ENCODE data around the gene MSH2.
A peak's percentile ranks its signal among the peaks of the same experiment; 100 is the strongest.

Gene MSH2

DNA sequence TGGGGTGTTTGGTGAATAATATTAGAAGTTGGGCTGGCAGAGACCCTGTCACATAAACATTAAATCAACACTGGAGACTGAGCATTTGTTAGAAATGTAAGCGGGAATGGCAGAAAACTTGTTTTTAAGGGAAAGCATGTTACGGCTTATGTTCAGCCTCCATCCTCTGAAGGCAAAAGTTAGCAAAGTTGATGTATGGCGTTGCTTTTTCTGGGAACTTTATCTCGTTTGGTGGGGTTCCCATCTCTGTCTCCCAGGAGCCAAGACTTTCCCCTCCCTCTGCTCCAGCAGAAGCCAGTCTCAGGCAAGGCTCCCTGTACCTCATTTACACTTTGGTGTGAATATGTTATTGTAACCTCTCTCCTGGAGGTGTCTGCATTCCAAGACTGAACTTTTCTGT lies 105.1 kb downstream of the MSH2 start:
- no peak for DNase-seq (ENCODE audit: low read depth, low spot score)

DNA sequence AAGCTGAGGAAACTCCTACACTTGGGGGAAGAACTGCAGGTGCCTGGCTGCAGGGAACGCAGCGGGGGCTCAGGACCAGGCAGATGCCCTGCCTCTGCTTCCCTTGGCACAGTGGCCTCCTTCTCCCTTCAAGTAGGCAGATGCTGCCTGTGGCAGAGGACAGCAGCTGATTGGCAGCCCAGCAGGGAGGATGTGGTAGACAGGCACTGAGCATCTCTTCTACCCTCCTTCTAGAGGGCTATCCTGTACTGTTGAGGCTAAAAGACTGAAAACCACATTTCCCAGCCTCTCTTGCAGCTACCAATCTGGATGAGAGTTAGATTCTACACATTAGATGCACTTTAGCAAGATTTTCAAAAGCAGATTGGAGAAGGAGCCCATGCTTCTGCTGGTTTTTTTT lies 105.7 kb downstream of the MSH2 start:
- no peak for DNase-seq (ENCODE audit: low read depth, low spot score)

DNA sequence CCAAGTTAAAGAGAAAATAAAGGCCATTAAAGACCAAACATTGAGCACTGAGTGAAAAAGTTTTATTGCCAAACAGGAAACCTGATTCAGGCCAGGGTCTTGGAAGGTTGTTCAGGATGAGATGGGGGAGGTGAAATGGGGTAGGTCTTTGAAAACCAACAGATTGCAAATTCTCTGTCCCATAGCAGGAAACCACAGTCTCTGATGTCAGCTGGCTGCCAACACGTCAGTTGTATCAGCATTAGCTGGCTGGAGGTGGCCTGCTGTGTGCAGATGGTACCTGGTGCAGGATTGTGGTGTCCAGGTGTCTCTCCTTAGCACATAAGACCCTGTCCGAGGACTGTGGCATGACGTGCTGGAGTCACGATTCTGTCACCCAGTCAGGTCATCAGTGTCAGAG lies 106.3 kb downstream of the MSH2 start:
- DNase-seq (ENCODE audit: low read depth, low spot score), result no peak

DNA sequence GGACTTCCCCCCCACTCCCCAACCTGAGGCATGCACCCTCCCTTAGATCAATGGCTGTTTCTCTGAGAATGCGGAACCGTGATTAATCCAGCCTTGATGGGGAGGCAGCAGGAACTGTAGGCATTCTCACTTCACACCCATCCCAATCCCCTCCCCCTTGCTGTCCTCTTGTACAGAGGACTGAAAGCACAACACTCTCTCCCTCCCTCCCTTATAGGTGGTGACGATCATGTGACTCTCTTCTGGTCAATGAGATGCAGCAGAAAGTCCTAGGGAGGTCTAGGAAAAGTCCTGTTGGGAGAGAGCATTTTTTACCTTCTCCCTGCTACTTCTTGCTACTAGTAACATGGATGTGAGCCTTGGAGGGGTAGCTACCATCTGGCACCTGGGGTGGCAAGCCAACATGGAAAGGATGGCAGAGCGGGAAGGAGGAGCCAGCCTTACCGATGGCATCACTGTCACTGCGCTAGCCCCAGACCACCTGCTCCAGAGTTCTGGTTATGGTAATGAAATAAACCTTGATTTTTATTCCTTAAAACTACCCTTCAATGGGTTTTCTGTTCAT lies 106.9 kb downstream of the MSH2 start:
- DNase-seq (ENCODE audit: low read depth, low spot score), result no peak

DNA sequence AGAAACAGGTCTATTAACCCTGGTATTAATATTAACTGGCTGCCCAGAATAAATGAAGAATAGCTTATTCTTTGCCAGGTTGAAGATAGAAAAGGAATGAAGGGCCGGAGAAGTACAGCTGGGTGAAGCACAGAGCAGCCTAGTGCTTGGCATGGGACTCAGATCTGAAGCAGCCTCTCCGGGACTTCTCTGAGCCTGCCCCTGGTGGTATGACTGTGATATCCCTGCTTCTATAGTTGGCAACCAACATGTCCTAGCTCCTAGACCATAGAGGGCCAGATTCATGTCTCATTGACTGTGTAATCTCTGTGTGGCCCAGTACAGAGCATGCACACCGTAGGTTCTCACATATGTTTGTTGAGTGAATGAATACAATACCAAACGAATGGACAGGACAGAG lies 107.8 kb downstream of the MSH2 start:
- no peak for DNase-seq (ENCODE audit: low read depth, low spot score)

DNA sequence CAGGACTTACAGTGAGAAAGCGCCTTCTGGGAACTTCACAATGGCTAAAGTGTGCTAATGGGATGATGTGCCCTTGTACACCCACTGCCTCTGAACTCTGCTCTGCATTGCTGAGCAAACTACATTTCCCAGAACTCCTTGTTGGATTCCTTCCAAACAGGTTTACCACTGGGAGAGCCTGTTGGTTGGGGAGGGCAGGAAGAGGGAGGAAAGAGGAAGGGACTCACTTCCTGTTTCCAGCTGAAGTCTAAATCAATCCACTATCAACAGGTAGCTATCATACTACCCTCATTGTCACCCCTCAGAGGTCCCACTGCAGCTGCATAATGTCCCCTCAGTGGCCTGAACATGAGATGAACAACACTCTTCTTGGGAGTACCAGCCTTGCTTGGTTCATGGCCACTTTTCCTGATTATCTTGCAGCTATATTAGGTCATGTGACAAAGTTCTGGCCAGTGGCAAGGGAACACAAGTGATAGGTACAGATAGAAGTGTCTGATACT lies 109.7 kb downstream of the MSH2 start:
- no peak for DNase-seq (ENCODE audit: low read depth, low spot score)

DNA sequence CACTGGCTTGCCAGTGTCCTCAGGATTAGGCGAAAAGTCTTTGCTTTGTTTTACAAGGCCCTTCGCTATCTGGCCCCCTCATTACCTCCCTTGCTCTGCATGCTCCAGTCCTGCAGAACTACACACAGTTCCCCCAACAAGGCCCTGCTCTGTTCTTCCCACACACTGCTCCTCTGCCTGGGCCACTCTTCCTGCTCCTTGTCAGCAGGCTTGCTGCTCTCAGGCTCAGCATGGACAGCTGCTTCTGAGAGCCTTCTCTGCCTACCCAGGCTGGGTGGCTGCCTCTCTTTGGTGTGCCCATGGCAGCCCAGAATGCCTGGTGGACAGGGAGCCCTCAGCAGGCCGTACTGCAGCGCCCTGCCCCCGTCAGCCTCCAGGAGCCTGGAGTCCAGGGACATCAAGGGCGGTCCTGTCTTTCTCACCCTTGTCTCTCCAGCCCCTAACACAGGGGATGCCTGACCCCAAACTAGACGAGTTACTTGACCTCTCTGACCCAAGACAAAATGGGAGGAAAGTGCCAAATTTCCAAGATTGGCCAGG lies 111.1 kb downstream of the MSH2 start:
- DNase-seq (ENCODE audit: low read depth, low spot score), result no peak

DNA sequence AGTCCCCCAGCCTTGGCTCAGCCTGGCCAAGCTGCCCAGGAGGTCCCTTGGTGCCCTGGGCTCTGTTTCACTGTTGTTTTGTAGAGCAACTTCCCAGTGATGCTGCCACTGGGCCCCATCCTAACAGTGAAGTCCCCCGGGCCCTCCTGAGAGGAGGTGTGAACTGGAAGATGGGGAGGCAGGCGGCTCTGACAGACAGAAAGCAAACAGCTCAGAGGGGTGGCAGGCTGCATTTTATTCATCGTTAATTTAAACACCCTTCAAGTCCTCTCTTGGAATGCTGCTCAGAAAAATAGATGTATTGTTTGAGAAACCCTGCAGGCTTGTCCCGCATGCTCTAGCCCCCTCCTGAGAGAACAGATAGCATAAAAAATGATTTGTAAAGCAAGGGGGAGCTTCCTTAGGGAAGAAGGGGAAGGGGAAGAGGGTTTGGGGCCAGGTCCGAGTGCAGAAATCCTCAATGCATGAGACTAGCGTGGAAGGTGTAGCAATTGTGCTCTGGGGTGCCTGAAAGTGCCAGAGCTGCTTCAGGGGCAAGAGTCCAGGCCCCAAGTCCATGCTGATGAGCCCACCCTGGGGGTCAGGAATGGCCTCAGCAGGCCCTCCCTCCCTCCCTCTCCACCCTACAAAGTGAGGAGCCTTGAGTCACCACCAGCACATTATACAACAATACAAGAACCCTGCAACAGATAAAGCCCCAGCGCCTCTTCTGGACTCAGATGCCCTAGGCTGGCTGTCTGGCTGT lies 113.6 kb downstream of the MSH2 start:
- DNase-seq (ENCODE audit: low read depth, low spot score), result no peak

DNA sequence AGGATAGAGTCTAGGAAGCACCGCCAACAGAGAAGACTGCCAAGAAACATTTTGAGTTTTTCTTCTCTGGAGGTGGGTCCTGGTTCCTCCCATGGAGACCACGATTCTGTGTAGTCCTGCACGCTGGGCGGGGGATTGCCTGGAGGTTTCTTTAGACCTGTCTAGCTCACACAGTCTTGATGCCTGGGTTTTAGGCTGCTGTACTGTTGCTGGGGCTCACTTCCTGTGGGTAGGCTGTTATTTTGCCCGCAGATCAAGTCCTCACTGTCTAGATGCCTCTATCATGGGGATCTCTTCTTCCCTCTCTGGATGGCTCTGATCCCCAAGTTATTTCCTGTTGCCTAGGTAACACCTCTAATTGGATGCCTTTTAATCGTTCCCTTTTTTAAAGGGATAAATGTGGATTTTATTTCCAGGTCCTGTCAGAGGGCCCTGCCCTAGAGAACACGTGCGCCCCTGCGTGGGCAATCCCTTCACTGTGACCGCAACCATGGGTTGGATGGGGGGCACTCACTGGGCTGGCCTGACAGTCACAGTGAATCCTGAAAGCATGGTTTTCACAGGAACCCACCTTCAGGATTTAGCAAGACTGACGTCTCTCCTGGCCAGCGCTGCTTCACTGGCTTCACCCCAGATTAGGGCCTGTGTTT lies 115.7 kb downstream of the MSH2 start:
- DNase-seq (ENCODE audit: low read depth, low spot score), result no peak

DNA sequence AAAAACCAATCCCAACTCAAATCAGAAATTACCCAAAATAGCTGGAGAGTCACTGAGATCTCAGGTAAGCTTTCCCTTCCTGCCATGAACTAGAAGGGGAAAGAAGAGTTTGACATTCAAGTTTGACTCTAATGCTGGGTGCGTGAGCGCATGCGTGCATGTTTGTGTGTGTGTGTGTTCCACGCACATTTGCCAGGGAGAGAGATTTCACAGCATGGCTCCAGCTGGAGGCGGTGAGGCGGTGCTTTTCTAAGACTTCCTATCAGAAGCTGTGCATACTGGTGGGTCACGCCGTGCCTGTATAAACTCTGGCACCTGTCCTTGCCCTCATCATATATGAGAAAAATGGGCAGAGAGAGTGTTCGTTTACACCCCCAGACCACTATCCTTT lies 116.2 kb downstream of the MSH2 start:
- no peak for DNase-seq (ENCODE audit: low read depth, low spot score)

DNA sequence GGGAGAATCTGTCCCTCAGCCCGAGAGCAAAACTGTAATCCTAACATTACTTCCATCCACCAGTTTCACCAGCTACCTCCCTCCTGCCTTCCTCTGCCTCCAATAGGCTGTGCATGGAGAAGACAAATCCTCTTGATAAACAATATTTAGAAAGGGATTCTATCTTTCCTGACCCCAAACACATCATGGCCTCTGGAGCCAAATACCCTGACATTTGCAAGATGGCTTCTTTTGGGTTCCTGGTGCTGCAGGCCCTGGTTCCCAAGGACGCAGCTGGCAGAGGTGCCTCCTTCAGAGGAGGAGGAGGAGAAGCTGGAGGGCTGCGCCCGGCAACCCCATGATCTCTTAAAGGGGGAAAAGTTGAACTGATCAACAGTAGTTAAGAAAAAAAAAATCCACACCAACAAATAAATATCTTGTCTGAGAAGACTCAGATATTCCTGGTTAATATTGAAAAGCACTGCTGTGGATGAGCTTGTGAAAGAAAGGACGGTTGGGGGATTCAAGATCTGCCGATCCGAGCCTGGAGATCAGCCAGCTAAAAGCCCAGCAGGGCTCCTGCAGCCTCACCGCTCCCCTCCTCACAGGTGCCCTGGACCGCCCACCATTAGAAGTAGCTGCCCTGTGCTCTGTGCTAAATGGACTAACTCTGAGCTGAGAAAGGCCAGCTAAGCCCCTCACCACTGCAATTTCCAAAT lies 116.8 kb downstream of the MSH2 start:
- DNase-seq (ENCODE audit: low read depth, low spot score), result no peak

DNA sequence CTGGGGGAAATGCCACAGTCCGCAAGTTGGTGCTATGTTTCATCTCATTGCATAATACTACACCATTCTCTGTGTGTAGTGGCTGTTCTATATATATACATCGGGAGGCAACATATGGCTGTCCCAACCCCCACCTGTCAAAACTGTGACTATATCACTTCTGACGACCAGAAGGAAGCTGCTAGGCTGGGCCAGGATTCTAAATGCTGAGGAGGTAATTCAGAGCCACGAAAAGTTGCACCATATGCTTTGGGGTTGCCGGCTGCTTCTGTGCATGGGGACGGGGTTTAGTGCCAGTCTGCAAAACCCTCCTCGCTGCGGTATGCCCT lies 117.3 kb downstream of the MSH2 start:
- no peak for DNase-seq (ENCODE audit: low read depth, low spot score)

DNA sequence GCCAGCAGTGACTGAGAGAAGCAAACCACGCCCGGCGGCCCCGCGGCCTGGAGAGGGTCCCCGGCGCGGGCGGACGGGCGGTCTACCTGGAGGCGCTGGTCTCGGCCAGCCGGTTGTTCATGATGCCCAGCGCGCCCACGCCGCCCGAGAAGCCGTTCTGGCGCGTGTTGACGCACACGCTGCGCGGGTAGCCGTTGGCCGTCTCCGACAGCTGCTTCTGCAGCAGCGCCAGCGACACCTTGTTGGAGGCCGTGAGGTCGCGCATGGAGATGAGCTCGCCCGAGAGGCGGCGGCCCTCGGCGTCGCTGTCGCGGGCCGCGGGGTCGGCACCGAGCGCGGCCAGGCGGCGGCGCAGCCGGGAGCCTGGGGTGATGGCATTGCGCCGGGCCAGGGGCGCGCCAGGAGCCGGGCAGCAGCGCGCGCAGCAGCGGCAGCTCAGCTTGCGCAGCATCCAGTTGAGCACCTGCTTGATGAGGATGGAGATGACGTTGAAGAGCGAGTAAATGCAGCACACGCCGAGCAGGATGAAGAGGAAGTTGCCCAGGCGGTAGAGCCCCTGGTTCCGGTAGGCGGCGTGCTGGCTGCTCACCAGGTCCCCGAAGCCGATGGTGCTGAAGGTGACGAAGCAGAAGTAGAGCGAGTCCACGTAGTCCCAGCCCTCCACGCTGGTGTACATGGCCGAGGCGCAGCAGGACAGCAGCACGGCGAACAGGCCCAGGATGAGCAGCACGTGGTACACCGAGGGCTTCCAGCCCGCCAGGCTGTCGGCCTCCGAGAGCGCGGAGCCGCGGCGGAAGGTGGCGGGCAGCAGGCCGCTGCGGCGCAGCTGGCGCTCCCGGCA lies 118.1 kb downstream of the MSH2 start:
- DNase-seq (ENCODE audit: low read depth, low spot score), result peak; percentile 21

DNA sequence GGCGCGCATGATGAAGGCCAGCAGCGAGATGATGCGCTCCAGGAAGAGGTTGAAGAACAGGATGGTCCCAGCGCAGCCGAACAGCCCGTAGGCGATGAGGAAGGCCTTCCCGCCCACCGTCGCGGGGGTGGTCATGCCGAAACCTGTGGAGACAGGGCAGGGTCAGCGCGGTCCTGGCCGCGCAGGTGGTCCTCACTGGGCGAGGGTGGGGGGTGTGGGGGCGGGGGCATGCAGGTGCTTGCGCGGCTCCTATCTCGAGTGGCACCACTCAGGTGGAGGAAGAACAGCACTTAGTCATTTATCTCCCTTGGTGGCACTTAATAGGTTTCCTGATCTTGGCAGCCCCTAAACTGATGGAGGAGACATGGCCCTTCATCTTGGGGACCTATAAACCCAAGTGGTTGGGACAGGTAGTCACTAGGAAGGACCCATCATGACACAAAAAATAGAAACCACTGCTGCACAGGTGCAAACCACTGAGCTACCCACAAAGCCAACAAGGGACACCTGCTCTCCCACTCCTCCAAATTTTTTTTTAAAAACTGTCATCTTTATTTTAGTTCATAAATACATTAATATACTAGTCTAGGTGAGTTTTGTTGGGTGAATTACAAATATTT lies 118.8 kb downstream of the MSH2 start:
- DNase-seq (ENCODE audit: low read depth, low spot score), result no peak

DNA sequence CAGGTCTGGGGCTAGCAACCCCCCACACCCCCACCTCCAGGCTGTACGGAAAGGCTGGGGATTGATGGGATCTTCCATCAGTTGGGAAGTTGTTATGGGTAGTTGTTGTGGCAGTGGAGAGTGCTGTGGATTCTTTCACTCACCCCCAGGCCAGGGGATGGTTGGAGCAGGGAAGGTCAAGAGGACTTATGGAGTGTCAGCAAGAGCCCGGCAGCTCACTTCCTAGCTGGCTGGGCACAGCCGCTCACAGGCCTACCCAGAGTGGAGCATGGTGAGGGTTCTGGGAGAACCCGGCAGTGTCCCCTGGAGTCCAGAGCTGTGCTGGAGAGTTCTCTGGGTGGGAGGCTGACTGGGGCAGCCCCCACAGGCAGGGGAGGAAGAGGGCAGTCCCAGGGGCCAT lies 122.2 kb downstream of the MSH2 start:
- DNase-seq (ENCODE audit: low read depth, low spot score), result no peak

DNA sequence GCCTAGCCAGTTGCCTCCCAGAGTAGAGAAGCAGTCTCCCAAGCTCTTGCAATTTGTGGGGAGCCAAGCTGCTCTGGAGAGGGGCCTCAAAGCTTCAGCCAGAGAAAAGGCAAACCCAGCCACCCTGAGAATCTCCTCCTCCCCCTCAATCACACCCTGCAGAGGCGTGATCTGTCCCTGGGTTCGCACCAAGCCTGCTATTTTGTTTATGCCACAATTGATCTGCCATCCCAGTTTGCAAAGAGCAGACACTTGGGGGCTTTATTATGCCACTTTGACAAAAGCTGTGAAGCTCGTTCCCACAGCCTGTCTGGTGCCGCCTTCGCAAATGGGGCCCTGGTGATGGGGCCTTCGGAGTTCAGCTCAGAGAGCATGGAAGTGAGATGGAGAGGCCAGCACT lies 125.5 kb downstream of the MSH2 start:
- no peak for DNase-seq (ENCODE audit: low read depth, low spot score)

DNA sequence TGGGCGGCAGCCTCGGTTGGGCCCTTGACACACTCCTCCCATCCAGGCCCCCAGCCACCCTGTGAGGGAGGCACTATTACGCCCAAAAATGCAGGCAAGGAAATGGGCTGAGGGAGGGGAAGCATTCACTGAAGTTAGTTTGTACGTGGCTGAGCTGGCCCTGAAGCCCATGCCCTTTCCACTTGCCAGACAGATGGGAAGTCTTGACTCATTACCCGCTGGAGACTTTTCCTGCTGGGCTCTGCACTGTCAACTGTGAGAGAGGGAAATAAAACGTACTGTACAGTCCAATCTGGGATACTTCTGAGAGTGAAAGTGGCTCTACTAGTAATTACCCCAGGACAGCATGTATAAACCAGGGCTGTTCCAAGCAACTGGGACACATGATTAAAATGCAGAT lies 125.9 kb downstream of the MSH2 start:
- peak; percentile 20 for DNase-seq (ENCODE audit: low read depth, low spot score)

DNA sequence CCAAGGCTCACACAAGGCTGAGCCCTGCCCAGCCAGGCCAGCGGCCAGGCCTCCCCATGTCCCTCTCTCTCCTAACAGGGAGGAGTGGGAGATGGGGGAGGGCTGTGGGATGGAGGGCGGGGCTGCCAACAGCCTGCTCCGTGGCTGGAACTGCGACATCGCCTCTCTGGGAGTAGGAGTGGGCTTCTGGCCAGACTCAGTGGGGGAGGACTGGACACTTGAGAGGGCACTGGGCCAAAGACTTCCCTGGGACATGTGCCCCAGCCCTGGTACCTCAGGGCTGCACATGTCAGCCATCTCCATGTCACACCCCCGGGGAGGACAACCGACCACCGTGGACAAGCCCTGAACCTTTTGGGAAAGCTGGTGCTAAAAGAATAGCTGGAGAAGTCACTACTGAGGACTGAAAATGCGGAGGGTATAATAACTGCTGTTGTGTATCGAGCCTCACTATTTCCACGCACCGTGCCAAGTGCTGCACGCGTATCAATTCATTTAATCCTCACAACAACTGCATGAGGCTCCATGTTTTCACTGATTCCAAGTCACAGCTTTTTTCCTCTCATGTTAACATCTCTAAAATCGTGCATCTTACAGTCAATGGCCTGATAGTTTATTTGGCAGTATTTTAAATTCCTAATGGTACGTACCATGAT lies 127.3 kb downstream of the MSH2 start:
- no peak for DNase-seq (ENCODE audit: low read depth, low spot score)

DNA sequence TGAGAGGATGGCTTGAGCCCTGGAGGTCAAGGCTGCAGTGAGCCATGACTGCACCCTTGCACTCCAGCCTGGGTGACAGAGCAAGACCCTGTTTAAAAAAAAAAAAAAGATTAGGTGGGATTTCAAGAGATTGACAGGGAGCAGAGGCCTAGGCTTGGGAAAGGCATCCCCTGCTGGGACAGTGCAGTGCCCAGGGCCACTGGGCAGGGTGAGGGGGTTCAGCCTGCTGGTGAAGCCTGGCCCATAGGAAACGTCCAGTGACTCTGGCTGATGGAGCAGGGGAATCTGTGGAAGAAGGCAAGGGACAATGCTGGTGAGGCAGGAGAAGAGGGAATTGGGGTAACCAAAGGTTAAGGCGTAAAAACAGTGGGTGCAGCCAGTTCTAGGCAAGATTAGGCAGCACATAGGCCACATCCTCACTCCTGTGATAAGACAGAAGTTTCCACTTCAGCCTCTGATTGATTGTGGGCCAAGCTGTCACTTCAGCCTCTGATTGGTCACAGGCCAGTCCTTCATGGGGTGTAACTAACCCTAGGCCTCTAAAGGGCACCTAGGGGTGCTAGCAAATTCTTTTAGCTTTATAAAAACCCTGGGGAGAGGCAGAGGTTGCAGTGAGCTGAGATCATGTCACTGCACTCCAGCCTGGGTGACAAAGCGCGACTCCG lies 128.6 kb downstream of the MSH2 start:
- DNase-seq (ENCODE audit: low read depth, low spot score), result no peak
